SIG-M5 treated with dmso at 0.1 percent for 504 hours (cell line): ENCODE measurements around the gene EXOC3L1.

Experiments used
- DNase-seq: peaks from one replicate; lab custom pipeline; 2025; ENCODE audit not compliant: unreplicated experiment; lab: John Stamatoyannopoulos, UW

The EXOC3L1 gene

GRCh38 chr16:67183627-67184452 lies 6.1 kb downstream of the EXOC3L1 start, which contains the start of gene MATCAP1:
Gene MATCAP1, minus strand, starts transcription at chr16:67183963. Its CDS starts 3,353 bp downstream, at chr16:67180610.
- peak; percentile 99 for DNase-seq

- no peak for DNase-seq
These were observed 6.7 kb downstream of the EXOC3L1 start for GRCh38 chr16:67183284-67183626.

- no peak for DNase-seq
These were observed 7.6 kb downstream of the EXOC3L1 start for GRCh38 chr16:67182288-67182687.

GRCh38 chr16:67181346-67181745 lies 8.6 kb downstream of the EXOC3L1 start:
- no peak for DNase-seq

GRCh38 chr16:67180166-67180565 lies 9.8 kb downstream of the EXOC3L1 start:
- no peak for DNase-seq

- no peak for DNase-seq
These were observed 10.4 kb downstream of the EXOC3L1 start for GRCh38 chr16:67179421-67180080.

- peak; percentile 40 for DNase-seq
These were observed 11.9 kb downstream of the EXOC3L1 start for GRCh38 chr16:67177743-67178699.

- DNase-seq = no peak
These were observed 13.3 kb downstream of the EXOC3L1 start for GRCh38 chr16:67176662-67177061.

GRCh38 chr16:67174706-67175231 lies 15.2 kb downstream of the EXOC3L1 start:
- DNase-seq = no peak

GRCh38 chr16:67173808-67174705 lies 15.9 kb downstream of the EXOC3L1 start:
- peak; percentile 66 for DNase-seq

- no peak for DNase-seq
These were observed 16.6 kb downstream of the EXOC3L1 start for GRCh38 chr16:67173323-67173722.

GRCh38 chr16:67170949-67171649 lies 18.8 kb downstream of the EXOC3L1 start:
- no peak for DNase-seq

- no peak for DNase-seq
These were observed 19.6 kb downstream of the EXOC3L1 start, which contains the start of gene NOL3 for GRCh38 chr16:67170168-67170948. Gene NOL3, plus strand, starts transcription at chr16:67170538.

GRCh38 chr16:67169642-67170167 lies 20.2 kb downstream of the EXOC3L1 start:
- no peak for DNase-seq

- DNase-seq = no peak
These were observed 20.9 kb downstream of the EXOC3L1 start for GRCh38 chr16:67169011-67169451.

GRCh38 chr16:67167588-67167987 lies 22.3 kb downstream of the EXOC3L1 start:
- no peak for DNase-seq

- DNase-seq = no peak
These were observed 23.3 kb downstream of the EXOC3L1 start for GRCh38 chr16:67166598-67167168.

GRCh38 chr16:67166110-67166547 lies 23.8 kb downstream of the EXOC3L1 start:
- DNase-seq = no peak
